NCI-H1417 (cell line): ENCODE results near the gene GRIK4.
"Not testable (repeated sequence)": the region's sequence is repeated elsewhere in the genome, so short reads cannot be mapped to it uniquely, and the experiment has no call there.

ENCODE experiments used
- DNase-seq, 3 experiments: peaks; one replicate each; lab custom pipeline; 2025; lab: John Stamatoyannopoulos, UW

GRIK4 gene

GRCh38 chr11:120994091-120994859 is 482.7 kb downstream of the GRIK4 start:
- no peak for DNase-seq

GRCh38 chr11:120995184-120995583 is 483.6 kb downstream of the GRIK4 start:
- DNase-seq = no peak

DNA sequence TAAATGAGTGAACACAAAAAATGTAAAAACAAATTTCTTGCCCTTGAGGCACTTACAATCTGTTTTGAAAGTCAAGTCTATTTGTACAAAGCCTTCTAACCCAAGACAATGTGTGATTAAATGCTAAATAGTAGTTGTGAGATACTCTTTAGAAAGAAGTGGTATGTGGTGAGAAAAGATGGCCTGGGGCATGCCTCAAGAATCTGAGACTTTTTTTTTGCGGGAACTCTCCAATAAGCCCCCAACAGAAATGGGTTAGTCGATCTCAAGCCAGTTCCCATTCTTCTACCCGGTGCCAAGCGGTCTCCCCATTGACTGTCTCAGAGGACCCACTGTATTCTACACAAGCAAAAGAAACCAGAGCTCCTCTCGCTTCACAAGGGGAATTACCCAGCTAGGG is 485.4 kb downstream of the GRIK4 start:
- DNase-seq = no peak

DNA sequence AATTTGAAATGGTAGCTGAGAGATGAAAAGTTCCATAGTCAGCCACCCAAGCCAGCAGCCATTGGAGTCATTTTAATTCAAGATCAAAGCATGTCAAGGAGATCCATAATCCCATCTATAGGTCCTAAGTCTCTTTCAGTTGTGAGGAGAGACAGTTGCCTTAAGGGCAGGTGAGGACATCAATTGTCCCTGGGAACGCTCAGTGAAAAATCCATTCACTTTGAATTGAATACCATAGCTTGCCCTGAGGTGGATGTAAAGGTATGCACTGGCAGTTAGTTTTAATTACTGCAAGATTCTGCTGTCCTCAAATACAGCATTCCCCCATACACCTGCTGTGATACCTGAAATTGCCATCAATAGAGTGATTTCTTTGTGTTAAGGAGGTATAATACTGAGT is 487.0 kb downstream of the GRIK4 start:
- DNase-seq = no peak

DNA sequence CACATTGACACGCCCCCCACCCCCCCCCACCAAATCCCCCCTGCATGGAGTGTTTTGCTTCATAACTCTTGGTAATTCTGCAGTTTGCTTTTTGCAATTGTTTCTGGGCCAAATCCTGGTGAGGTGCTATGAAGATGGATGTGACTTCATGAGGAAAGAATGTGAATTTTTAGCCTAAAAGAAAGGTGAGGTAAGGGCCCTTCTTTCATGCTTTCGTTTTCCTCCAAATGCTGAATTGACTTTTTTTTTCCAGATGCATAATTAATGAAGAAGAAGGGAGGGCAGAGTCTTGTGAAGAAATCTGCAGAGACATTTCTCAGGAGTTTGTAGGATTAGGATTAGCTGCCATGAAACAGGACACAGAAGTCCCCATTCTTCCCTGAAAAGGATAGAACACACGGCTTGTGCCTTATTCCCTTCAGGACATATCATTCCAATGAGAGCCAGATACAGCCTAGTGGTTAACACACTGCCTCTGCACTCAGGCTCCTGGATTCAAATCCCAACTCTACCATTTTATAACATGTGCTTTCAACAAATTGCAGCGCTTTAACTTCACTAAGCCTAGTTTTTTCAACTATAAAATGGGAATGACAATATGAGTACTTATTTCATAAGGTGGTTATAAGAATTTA is 492.8 kb downstream of the GRIK4 start:
- DNase-seq = no peak

GRCh38 chr11:121006922-121007321 is 495.4 kb downstream of the GRIK4 start:
- DNase-seq = no peak

DNA sequence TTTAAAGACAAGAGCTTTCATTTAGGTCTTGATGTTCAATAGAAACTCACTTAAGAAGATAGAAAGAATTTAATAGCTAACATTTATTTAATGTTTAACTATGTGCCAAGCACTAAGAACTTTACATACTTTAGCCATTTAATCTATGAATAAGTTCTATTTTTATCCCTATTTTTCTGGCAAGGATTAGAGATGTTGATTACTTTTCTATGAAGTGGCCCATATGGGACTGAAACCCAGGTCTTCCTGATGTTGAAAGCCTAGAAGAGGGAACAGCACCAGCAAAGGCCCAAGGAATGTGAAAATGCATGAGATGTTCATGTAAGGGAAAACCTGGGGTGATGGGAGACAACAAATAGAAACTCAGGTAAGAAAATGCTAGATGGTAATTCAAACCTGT is 497.0 kb downstream of the GRIK4 start:
- DNase-seq = no peak

- DNase-seq = no peak
Observed at GRCh38 chr11:121012091-121012490, 500.5 kb downstream of the GRIK4 start.

DNA sequence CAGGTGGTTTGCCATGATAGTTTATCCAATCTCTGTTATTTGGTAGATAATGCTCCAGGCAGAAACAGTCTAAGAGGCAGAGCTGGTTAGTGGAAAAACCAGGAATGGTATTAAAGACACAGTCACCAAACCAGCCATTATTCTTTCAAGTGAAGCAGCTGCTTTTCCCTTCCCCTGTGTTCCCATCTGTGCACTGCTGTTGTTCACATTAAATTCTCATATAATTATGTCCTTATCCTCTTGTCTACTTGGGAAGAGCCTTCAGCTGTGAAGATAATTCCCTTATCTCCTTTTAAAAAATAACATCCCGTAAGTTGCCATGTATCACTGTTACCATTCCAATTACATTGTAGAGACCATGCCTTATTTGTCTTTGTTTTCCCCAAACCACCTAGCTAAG is 507.2 kb downstream of the GRIK4 start:
- peak in 2 of 3 experiments; percentile 5 to 65 for DNase-seq

- DNase-seq = not testable (repeated sequence)
Observed at GRCh38 chr11:121021718-121022117, 510.2 kb downstream of the GRIK4 start.

GRCh38 chr11:121023848-121024751 is 512.6 kb downstream of the GRIK4 start, which contains the start of gene TBCEL:
Gene TBCEL, plus strand, starts transcription at chr11:121024102. Its CDS starts 21,589 bp downstream, at chr11:121045691.
- DNase-seq = peak; percentile 86 to 98 (median 96)

- peak in 1 of 3 experiments; percentile 34 for DNase-seq
Observed at GRCh38 chr11:121024989-121025388, 513.4 kb downstream of the GRIK4 start.

GRCh38 chr11:121029153-121029552 is 517.6 kb downstream of the GRIK4 start:
- DNase-seq = no peak

- DNase-seq = no peak
Observed at GRCh38 chr11:121029813-121030445, 518.4 kb downstream of the GRIK4 start.

- no peak for DNase-seq
Observed at GRCh38 chr11:121031167-121031566, 519.6 kb downstream of the GRIK4 start.

DNA sequence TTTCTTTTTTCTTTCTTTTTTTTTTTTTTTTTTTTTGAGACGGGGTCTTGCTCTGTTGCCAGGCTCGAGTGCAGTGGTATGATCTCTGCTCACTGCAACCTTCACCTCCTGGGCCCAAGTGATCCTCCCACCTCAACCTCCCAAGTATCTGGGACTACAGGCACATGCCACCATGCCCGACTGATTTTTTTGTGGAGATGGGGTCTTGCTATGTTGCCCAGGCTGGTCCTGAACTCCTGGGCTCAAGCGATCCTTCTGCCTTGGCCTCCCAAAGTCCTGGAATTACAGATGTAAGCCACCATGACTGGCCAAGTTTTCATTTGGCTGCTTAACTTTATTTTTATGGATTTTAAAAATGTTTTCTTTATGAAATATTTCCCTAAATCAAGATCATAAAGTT is 520.1 kb downstream of the GRIK4 start:
- not testable (repeated sequence) for DNase-seq

DNA sequence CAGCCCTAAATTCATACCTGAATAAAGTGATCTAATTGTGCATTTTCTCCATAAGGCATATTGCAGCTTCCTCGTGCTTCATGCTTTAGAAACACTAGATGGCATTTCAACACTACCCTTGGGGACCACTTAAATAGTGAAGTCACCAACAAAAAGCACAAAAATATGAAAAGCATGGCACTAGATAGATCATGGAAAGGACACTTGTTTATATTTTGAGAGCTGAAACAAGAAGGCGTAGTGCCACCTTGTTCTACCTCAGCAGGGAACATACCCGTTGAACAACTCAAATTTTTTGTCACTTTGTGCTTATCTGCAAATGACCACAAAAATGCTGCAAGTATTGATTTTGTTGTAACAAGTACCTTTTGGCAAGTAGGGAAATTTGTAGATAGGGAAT is 521.0 kb downstream of the GRIK4 start:
- peak in 1 of 3 experiments; percentile 17 for DNase-seq

DNA sequence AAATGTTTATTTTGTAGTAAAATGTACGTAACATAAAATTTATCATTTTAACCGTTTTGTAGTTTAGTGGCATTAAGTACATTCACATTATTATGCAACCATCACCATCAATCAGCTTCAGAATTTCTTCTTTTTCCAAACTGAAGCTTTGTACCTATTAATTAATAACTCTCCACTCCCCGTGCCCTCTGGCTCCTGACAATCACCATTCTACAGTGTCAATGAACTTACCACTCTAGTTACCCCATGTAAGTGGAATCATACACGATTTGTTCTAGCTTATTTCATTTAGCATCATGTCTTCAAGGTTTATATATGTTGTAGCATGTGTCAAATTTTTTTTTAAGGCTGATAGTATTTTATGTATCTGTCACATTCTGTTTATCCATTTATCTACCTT is 522.1 kb downstream of the GRIK4 start:
- DNase-seq = no peak

- peak in 2 of 3 experiments; percentile 29 to 82 for DNase-seq
Observed at GRCh38 chr11:121035169-121035755, 523.7 kb downstream of the GRIK4 start.

- DNase-seq = no peak
Observed at GRCh38 chr11:121035780-121036179, 524.2 kb downstream of the GRIK4 start.

DNA sequence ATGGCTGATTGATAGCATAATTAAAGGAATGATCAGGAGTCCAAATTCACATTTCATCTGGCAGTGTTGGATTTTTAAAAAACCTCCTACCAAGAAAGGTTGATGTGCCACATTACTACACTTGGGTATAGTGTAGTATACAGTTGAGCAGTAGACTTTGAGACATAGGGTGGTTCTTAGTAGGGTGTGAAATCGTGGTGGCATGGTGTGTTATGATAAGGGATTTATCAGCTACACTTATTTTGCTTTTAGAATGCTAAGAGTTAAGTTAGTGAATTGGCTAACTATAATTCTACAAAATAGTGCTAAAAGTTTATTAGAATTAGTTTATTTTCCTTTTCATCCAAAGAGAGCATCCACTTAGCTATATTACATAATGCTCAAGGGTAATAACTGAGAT is 525.5 kb downstream of the GRIK4 start:
- DNase-seq = no peak
